HL-60 (cell line): ENCODE measurements around the gene CCND1.

Experiments used
- POLR2AphosphoS5 ChIP-seq: IDR thresholded peaks from 2 replicates; pipeline ENCODE4 v1.6.1; 2012; ENCODE audit warnings: low read depth
- TF ChIP-seq, protein P1 (sequence below): IDR thresholded peaks from one replicate; pipeline ENCODE4 v1.5.1; 2011; ENCODE audit warnings: low read length, control low read depth, inconsistent platforms; ENCODE audit not compliant: insufficient read depth
- TF ChIP-seq, protein P2 (sequence below): IDR thresholded peaks from 2 replicates; pipeline ENCODE4 v1.6.1; 2012; ENCODE audit warnings: low read depth; ENCODE audit not compliant: insufficient replicate concordance

DNA sequence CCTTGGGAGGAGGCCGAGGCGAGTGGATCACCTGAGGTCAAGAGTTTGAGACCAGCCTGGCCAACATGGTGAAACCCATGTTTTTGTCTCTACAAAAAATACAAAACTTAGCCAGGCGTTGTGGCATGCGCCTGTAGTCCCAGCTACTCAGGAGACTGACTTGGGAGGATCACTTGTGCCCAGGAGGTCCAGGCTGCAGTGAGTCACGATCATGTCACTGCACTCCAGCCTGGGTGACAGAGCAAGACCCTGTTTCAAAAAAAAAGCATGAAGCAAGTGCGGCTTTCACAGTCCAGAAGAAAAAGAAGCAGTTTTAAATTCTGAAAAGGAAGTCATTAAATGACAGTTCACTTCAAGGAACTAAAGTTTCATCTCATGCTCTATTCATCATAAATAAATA is 41.3 kb downstream of the CCND1 start:
- TF ChIP-seq, protein P1, sequence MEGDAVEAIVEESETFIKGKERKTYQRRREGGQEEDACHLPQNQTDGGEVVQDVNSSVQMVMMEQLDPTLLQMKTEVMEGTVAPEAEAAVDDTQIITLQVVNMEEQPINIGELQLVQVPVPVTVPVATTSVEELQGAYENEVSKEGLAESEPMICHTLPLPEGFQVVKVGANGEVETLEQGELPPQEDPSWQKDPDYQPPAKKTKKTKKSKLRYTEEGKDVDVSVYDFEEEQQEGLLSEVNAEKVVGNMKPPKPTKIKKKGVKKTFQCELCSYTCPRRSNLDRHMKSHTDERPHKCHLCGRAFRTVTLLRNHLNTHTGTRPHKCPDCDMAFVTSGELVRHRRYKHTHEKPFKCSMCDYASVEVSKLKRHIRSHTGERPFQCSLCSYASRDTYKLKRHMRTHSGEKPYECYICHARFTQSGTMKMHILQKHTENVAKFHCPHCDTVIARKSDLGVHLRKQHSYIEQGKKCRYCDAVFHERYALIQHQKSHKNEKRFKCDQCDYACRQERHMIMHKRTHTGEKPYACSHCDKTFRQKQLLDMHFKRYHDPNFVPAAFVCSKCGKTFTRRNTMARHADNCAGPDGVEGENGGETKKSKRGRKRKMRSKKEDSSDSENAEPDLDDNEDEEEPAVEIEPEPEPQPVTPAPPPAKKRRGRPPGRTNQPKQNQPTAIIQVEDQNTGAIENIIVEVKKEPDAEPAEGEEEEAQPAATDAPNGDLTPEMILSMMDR: no peak
- no peak for TF ChIP-seq POLR2AphosphoS5
- TF ChIP-seq, protein P2, sequence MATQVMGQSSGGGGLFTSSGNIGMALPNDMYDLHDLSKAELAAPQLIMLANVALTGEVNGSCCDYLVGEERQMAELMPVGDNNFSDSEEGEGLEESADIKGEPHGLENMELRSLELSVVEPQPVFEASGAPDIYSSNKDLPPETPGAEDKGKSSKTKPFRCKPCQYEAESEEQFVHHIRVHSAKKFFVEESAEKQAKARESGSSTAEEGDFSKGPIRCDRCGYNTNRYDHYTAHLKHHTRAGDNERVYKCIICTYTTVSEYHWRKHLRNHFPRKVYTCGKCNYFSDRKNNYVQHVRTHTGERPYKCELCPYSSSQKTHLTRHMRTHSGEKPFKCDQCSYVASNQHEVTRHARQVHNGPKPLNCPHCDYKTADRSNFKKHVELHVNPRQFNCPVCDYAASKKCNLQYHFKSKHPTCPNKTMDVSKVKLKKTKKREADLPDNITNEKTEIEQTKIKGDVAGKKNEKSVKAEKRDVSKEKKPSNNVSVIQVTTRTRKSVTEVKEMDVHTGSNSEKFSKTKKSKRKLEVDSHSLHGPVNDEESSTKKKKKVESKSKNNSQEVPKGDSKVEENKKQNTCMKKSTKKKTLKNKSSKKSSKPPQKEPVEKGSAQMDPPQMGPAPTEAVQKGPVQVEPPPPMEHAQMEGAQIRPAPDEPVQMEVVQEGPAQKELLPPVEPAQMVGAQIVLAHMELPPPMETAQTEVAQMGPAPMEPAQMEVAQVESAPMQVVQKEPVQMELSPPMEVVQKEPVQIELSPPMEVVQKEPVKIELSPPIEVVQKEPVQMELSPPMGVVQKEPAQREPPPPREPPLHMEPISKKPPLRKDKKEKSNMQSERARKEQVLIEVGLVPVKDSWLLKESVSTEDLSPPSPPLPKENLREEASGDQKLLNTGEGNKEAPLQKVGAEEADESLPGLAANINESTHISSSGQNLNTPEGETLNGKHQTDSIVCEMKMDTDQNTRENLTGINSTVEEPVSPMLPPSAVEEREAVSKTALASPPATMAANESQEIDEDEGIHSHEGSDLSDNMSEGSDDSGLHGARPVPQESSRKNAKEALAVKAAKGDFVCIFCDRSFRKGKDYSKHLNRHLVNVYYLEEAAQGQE: no peak
